Fibroblast of lung (primary cell): Measurements from ENCODE around the gene KDM1A.

ENCODE experiments used
- CTCF ChIP-seq, 2 donors: IDR thresholded peaks in 1 of 2; conservative IDR thresholded peaks in 1 of 2; 1 replicate in 1 of 2; 2 replicates in 1 of 2; pipeline ENCODE4 v1.5.1; 2011 to 2012; ENCODE audit warnings: low read length in 2 of 2, control low read depth in 1 of 2, inconsistent platforms in 1 of 2, low read depth in 1 of 2, mild to moderate bottlenecking in 1 of 2
- EZH2 ChIP-seq: IDR thresholded peaks from 2 replicates; pipeline ENCODE4 v1.5.1; 2012; ENCODE audit warnings: low read length, control low read depth, mild to moderate bottlenecking; ENCODE audit errors: missing control alignments

GRCh38 chr1:23101101-23101827 lies 82.0 kb downstream of the KDM1A start:
- TF ChIP-seq EZH2 (no peak), CTCF (conservative IDR thresholded peaks at IDR 0.05 in 1 of 2, IDR thresholded peaks at IDR 0.05 in 1 of 2; ENCODE audit: low read depth in 1 of 2, low read length in 2 of 2) (no peak)
